Parathyroid adenoma (tissue), 2 donors: ENCODE results near the gene SLC12A5.

ENCODE experiments used
- H2AFZ ChIP-seq: fragments of 300-600 bp; sonication (generic); one replicate; pipeline ENCODE4 v1.7.0; 2017; ENCODE audit warnings: antibody characterized with exemption, mild to moderate bottlenecking
- H3K27ac ChIP-seq: fragments of 300-600 bp; sonication (generic); one replicate; pipeline ENCODE4 v1.7.0; 2017
- H3K27me3 ChIP-seq: fragments of 300-600 bp; sonication (generic); one replicate; pipeline ENCODE4 v1.7.0; 2017; ENCODE audit warnings: low read length; ENCODE audit not compliant: control insufficient read depth, insufficient read depth
- H3K36me3 ChIP-seq: fragments of 300-600 bp; sonication (generic); one replicate; pipeline ENCODE4 v1.7.0; 2017; ENCODE audit warnings: low read length; ENCODE audit not compliant: control insufficient read depth, insufficient read depth
- H3K4me1 ChIP-seq: fragments of 300-600 bp; sonication (generic); one replicate; pipeline ENCODE4 v1.7.0; 2017; ENCODE audit warnings: control low read depth
- H3K4me2 ChIP-seq: fragments of 300-600 bp; sonication (generic); one replicate; pipeline ENCODE4 v1.7.0; 2017; ENCODE audit warnings: low read length
- H3K4me3 ChIP-seq: fragments of 300-600 bp; sonication (generic); one replicate; pipeline ENCODE4 v1.7.0; 2017; ENCODE audit warnings: low read depth, low read length
- H3K79me2 ChIP-seq: fragments of 300-600 bp; sonication (generic); one replicate; pipeline ENCODE4 v1.7.0; 2017; ENCODE audit warnings: control low read depth
- H3K9ac ChIP-seq: fragments of 300-600 bp; sonication (generic); one replicate; pipeline ENCODE4 v1.7.0; 2017; ENCODE audit warnings: mild to moderate bottlenecking
- H3K9me3 ChIP-seq: fragments of 300-600 bp; sonication (generic); one replicate; pipeline ENCODE4 v1.7.0; 2017; ENCODE audit warnings: low read length; ENCODE audit not compliant: control insufficient read depth
- CTCF ChIP-seq: fragments of 300-600 bp; sonication (generic); IDR thresholded peaks from one replicate; pipeline ENCODE4 v1.7.0; 2017; ENCODE audit warnings: antibody characterized with exemption, mild to moderate bottlenecking
- donor health status: primary hyperparathyroidism.

Gene SLC12A5

GRCh38 chr20:46000262-46000996, 28.6 kb upstream of the SLC12A5 start:
- no peak overlapping the region for H2AFZ ChIP-seq
- H3K4me2 ChIP-seq: no peak overlapping the region
- peaks cover 5% of the 10 kb centered on the region for H3K4me1 ChIP-seq
- no peaks in the 10 kb centered on the region for H3K27me3 ChIP-seq
- no peak overlapping the region for H3K9ac ChIP-seq
- no peak for TF ChIP-seq CTCF
- no peaks in the 10 kb centered on the region for H3K79me2 ChIP-seq
- no peak overlapping the region for H3K27ac ChIP-seq
- H3K4me3 ChIP-seq: no peak overlapping the region
- no peaks in the 10 kb centered on the region for H3K36me3 ChIP-seq
- no peaks in the 10 kb centered on the region for H3K9me3 ChIP-seq

- H2AFZ ChIP-seq: no peak overlapping the region
- H3K4me3 ChIP-seq: no peak overlapping the region
- no peaks in the 10 kb centered on the region for H3K27me3 ChIP-seq
- H3K4me2 ChIP-seq: no peak overlapping the region
- no peaks in the 10 kb centered on the region for H3K9me3 ChIP-seq
- H3K4me1 ChIP-seq: peaks cover 2% of the 10 kb centered on the region
- no peaks in the 10 kb centered on the region for H3K36me3 ChIP-seq
- H3K9ac ChIP-seq: no peak overlapping the region
- H3K27ac ChIP-seq: no peak overlapping the region
- H3K79me2 ChIP-seq: no peaks in the 10 kb centered on the region
- TF ChIP-seq CTCF: no peak
These were observed 27.5 kb upstream of the SLC12A5 start for GRCh38 chr20:46001498-46001897.

GRCh38 chr20:46002008-46002407, 27.0 kb upstream of the SLC12A5 start:
- H3K4me2 ChIP-seq: no peak overlapping the region
- H3K27ac ChIP-seq: no peak overlapping the region
- no peaks in the 10 kb centered on the region for H3K9me3 ChIP-seq
- peaks cover 2% of the 10 kb centered on the region for H3K4me1 ChIP-seq
- H3K27me3 ChIP-seq: no peaks in the 10 kb centered on the region
- H3K79me2 ChIP-seq: no peaks in the 10 kb centered on the region
- H2AFZ ChIP-seq: no peak overlapping the region
- no peak overlapping the region for H3K4me3 ChIP-seq
- no peaks in the 10 kb centered on the region for H3K36me3 ChIP-seq
- no peak for TF ChIP-seq CTCF
- H3K9ac ChIP-seq: no peak overlapping the region

GRCh38 chr20:46004187-46004586, 24.8 kb upstream of the SLC12A5 start:
- no peaks in the 10 kb centered on the region for H3K79me2 ChIP-seq

More at GRCh38 chr20:46004187-46004586, 24.8 kb upstream of the SLC12A5 start:
- H2AFZ ChIP-seq: no peak overlapping the region
- H3K9me3 ChIP-seq: no peaks in the 10 kb centered on the region
- H3K36me3 ChIP-seq: no peaks in the 10 kb centered on the region
- H3K4me1 ChIP-seq: peaks cover 2% of the 10 kb centered on the region
- no peak overlapping the region for H3K4me3 ChIP-seq
- H3K27me3 ChIP-seq: no peaks in the 10 kb centered on the region
- TF ChIP-seq CTCF: no peak
- H3K27ac ChIP-seq: no peak overlapping the region
- H3K4me2 ChIP-seq: no peak overlapping the region
- no peak overlapping the region for H3K9ac ChIP-seq
